GM12878 (cell line): Measurements from ENCODE around the gene JADE1. TPM values are rescaled to one million over a fixed set of nuclear protein-coding genes. Genes with fewer than 3 reads are reported as not detected.

Experiments
- ATAC-seq: fragments of 200-7000 bp; cut with Tn5 transposase; 3 replicates; pipeline ENCODE4 v1.9.1; 2020; ENCODE audit warnings: mild to moderate bottlenecking, moderate library complexity
- BruUV-seq: library from RNA; stranded (reverse); fragments of 400-500 nt; replicated peaks from 2 replicates; lab custom pipeline; 2021; lab: Mats Ljungman, UMichigan
- CTCF ChIA-PET: fragments of 300-600 bp; sonication (Branson Sonifier 250); formaldehyde crosslinking; extraction: SDS; loops from one replicate; lab custom pipeline; 2021; ENCODE audit warnings: inconsistent platforms; lab: Yijun Ruan, JAX
- POLR2A ChIA-PET: fragments of 350-600 bp; formaldehyde crosslinking; extraction: SDS; loops from one replicate; lab custom pipeline; 2021; ENCODE audit warnings: inconsistent platforms; lab: Charles Lee
- RAD21 ChIA-PET: fragments of 300-600 bp; sonication (Branson Sonifier 250); formaldehyde crosslinking; loops from one replicate; lab custom pipeline; 2023; ENCODE audit warnings: antibody characterized with exemption; ENCODE audit not compliant: unreplicated experiment; lab: Charles Lee
- SMC1A ChIA-PET: fragments of 300-600 bp; sonication (Branson Sonifier 250); formaldehyde crosslinking; loops from one replicate; lab custom pipeline; 2023; ENCODE audit not compliant: unreplicated experiment, uncharacterized antibody; lab: Charles Lee
- DNase-seq: peaks from one replicate; pipeline ENCODE4 v3.0.0-alpha.2; 2011; ENCODE audit warnings: low read depth, low spot score
- FAIRE-seq: peaks from 3 replicates; lab custom pipeline; 2011; peaks lifted over from hg19 to GRCh38; lab: Jason Lieb, UNC
- H2AFZ ChIP-seq: 2 replicates; pipeline ENCODE4 v1.6.0; 2011; ENCODE audit warnings: low read depth, low read length, control low read depth; ENCODE audit not compliant: control insufficient read depth
- H3K27ac ChIP-seq: 2 replicates; pipeline ENCODE4 v1.5.1; 2011; ENCODE audit warnings: control low read depth; ENCODE audit not compliant: control insufficient read depth, insufficient read depth
- H3K27me3 ChIP-seq, 2 experiments: replicated peaks in 1 of 2; 2 replicates each; pipeline versions ENCODE4 v1.6.0 to v1.6.1; 2011; ENCODE audit warnings: low read length in 1 of 2; ENCODE audit not compliant: control insufficient read depth in 2 of 2, insufficient read depth in 2 of 2
- H3K36me3 ChIP-seq, 2 experiments: 2 replicates each; pipeline ENCODE4 v1.5.1; 2011; ENCODE audit warnings: low read length in 1 of 2; ENCODE audit not compliant: control insufficient read depth in 2 of 2, insufficient read depth in 2 of 2
- H3K4me1 ChIP-seq: 2 replicates; pipeline ENCODE4 v1.6.1; 2011; ENCODE audit warnings: mild to moderate bottlenecking, low read length, moderate library complexity, mixed read lengths; ENCODE audit not compliant: control insufficient read depth, insufficient read depth
- H3K4me2 ChIP-seq: 2 replicates; pipeline ENCODE4 v1.6.0; 2011; ENCODE audit warnings: control low read depth; ENCODE audit not compliant: control insufficient read depth, insufficient read depth
- H3K4me3 ChIP-seq: fragments of 200-600 bp; sonication (generic); 2 replicates; pipeline ENCODE4 v1.5.1; 2016
- H3K79me2 ChIP-seq: 2 replicates; pipeline ENCODE4 v1.6.0; 2011; ENCODE audit warnings: low read length; ENCODE audit not compliant: control insufficient read depth, insufficient read depth
- H3K9ac ChIP-seq: 2 replicates; pipeline ENCODE4 v1.8.0; 2011; ENCODE audit warnings: low read length, control low read depth, mixed read lengths; ENCODE audit not compliant: control insufficient read depth, insufficient read depth
- H3K9me3 ChIP-seq: replicated peaks from 3 replicates; pipeline ENCODE4 v1.5.1; 2011; ENCODE audit warnings: mild to moderate bottlenecking, low read length; ENCODE audit not compliant: control insufficient read depth, insufficient read depth
- H4K20me1 ChIP-seq: 2 replicates; pipeline ENCODE4 v1.6.0; 2011; ENCODE audit not compliant: control insufficient read depth, insufficient read depth
- CTCF ChIP-seq, 3 experiments: IDR thresholded peaks in 2 of 3; conservative IDR thresholded peaks in 1 of 3; 2 replicates each; pipeline ENCODE4 v1.5.1; 2011; ENCODE audit warnings: low read depth in 3 of 3, low read length in 3 of 3, mild to moderate bottlenecking in 3 of 3, control low read depth in 2 of 3, moderate library complexity in 2 of 3, inconsistent platforms in 1 of 3, mixed read lengths in 1 of 3; ENCODE audit not compliant: control insufficient read depth in 2 of 3, insufficient read depth in 1 of 3; ENCODE audit errors: extremely low read depth in 1 of 3
- RAD21 ChIP-seq: IDR thresholded peaks from 2 replicates; pipeline ENCODE4 v1.6.1; 2011; ENCODE audit warnings: mild to moderate bottlenecking, low read depth, low read length, moderate library complexity; ENCODE audit not compliant: insufficient read depth
- WRNIP1 ChIP-seq: IDR thresholded peaks from 2 replicates; pipeline ENCODE4 v1.6.1; 2011; ENCODE audit warnings: low read depth, low read length, improper control_type of control experiment, borderline replicate concordance
- ZBTB40 ChIP-seq: fragments of 450-650 bp; IDR thresholded peaks from 2 replicates; pipeline ENCODE4 v1.6.1; 2016; ENCODE audit warnings: mild to moderate bottlenecking, moderate library complexity, borderline replicate concordance
- WGBS: methylation state at CpG from one replicate; pipeline ENCODE4 v1.1.6; 2016; ENCODE audit warnings: low lambda C conversion rate; ENCODE audit not compliant: insufficient replicate concordance, insufficient coverage; ENCODE audit errors: missing lambda C conversion rate; 5-methylcytosine and 5-hydroxymethylcytosine counted together
- in situ Hi-C: fragments of 300-500 bp; cut with MboI; formaldehyde crosslinking; loops from 9 replicates; pipeline ENCODE4 v1.14.3; 2018; ENCODE audit warnings: mixed read lengths
- intact Hi-C: fragments of 100-400 bp; cut with micrococcal nuclease; formaldehyde crosslinking; loops from one replicate; pipeline ENCODE4 v1.14.2; 2022; ENCODE audit not compliant: unreplicated experiment
- polyA plus RNA-seq, 11 experiments: library from polyadenylated mRNA; depleted of rRNA in 4 of 11; unstranded in 6 of 11; stranded (reverse) in 5 of 11; fragments of >200 nt; fragmentation: Nextera tagmentation in 4 of 11; fragmentation: Illumina TruSeq in 1 of 11; extraction: Ambion mirVana in 4 of 11; extraction: Trizol in 1 of 11; gene quantifications; 1 replicate in 1 of 11; 2 replicates in 10 of 11; pipeline versions ENCODE4 v1.2.1 to v1.2.3, GENCODE V29; 2011 to 2016; ENCODE audit warnings: inconsistent platforms in 2 of 11, missing spikeins in 2 of 11, low read depth in 1 of 11
- total RNA-seq, 4 experiments: library from RNA; depleted of rRNA in 3 of 4; stranded (reverse); fragments of >200 nt in 3 of 4; fragmentation: Illumina TruSeq in 1 of 4; extraction: Trizol in 1 of 4; gene quantifications; 2 replicates each; pipeline versions ENCODE4 v1.2.1 to v1.2.3, GENCODE V29; 2013 to 2021

Gene JADE1
- total and polyA plus RNA-seq, 10 of the 15 experiments (the other 5 are each of a cell fraction or from before 2014, with no cell fraction given): 5.9 to 27.2 (median 15.8) TPM

- TF ChIP-seq ZBTB40: no peak
- TF ChIP-seq, all 136 proteins: peak for 1
These were observed 28.2 kb downstream of the JADE1 start (continued) for GRCh38 chr4:128837679-128838078.

GRCh38 chr4:128840711-128841318, 31.3 kb downstream of the JADE1 start:
- no peaks in the 10 kb centered on the region for H3K4me1 ChIP-seq
- BruUV-seq: no TSS peak
- peaks cover 48% of the 10 kb centered on the region for H3K79me2 ChIP-seq
- H3K9me3 ChIP-seq: no peaks in the 10 kb centered on the region
- peak; percentile 27 for FAIRE-seq
- H3K27me3 ChIP-seq: no peaks in the 10 kb centered on the region
- H3K27ac ChIP-seq: no peak overlapping the region
- H3K4me3 ChIP-seq: no peak overlapping the region
- CTCF ChIA-PET: interaction anchor here (1.1 to 2.9 kb wide), 5 partner anchors 9 to 22 kb away, joined by 3 to 7 read pairs (median 4); no protein-coding TSS in a partner anchor
- POLR2A ChIA-PET: interaction anchor here (0.6 to 1.0 kb wide), 2 partner anchors 14 to 247 kb away, joined by 3 to 5 read pairs; no protein-coding TSS in a partner anchor
- H3K9ac ChIP-seq: no peak overlapping the region
- no peak for DNase-seq
- H3K36me3 ChIP-seq: peaks cover 13 to 41% of the 10 kb centered on the region in 2 experiments
- no peak overlapping the region for H2AFZ ChIP-seq
- TF ChIP-seq RAD21 (peak; percentile 34; the same call in 1 of the 2 replicates), CTCF (IDR thresholded peaks at IDR 0.05 in 2 of 3, conservative IDR thresholded peaks at IDR 0.05 in 1 of 3; ENCODE audit: control insufficient read depth in 2 of 3, extremely low read depth in 1 of 3, insufficient read depth in 1 of 3, low read depth in 3 of 3, low read length in 3 of 3) (peak in 1 of 3 experiments; percentile 13; a peak in 1 of 6 replicates), WRNIP1 (no peak)
- no peak for ATAC-seq
- SMC1A ChIA-PET: interaction anchor here (1.6 to 5.5 kb wide), 5 partner anchors 9 to 27 kb away, joined by 6 to 45 read pairs (median 8); no protein-coding TSS in a partner anchor
- in situ Hi-C loops: no loop called here
- 100% methylated on average over 2 of the region's 2 CpGs for WGBS
- H4K20me1 ChIP-seq: no peaks in the 10 kb centered on the region
- no peak overlapping the region for H3K4me2 ChIP-seq
- RAD21 ChIA-PET: interaction anchor here (1.0 to 1.7 kb wide), 2 partner anchors 9 to 22 kb away, joined by 4 read pairs; no protein-coding TSS in a partner anchor
- intact Hi-C loops: no loop called here
